Ishikawa (cell line): Measurements from ENCODE around the gene BEX1.

Experiments
- EP300 ChIP-seq: IDR thresholded peaks from 2 replicates; pipeline ENCODE4 v1.6.1; 2012; ENCODE audit warnings: borderline replicate concordance
- FOXM1 ChIP-seq: IDR thresholded peaks from 2 replicates; pipeline ENCODE4 v1.6.1; 2012; ENCODE audit warnings: low read depth, borderline replicate concordance
- MAX ChIP-seq: IDR thresholded peaks from 2 replicates; pipeline ENCODE4 v1.6.1; 2012
- NFIC ChIP-seq: IDR thresholded peaks from 2 replicates; pipeline ENCODE4 v1.6.1; 2012
- REST ChIP-seq: IDR thresholded peaks from 2 replicates; pipeline ENCODE4 v1.6.1; 2012; ENCODE audit warnings: low read depth, mild to moderate bottlenecking
- TCF12 ChIP-seq: IDR thresholded peaks from 2 replicates; pipeline ENCODE4 v1.6.1; 2012; ENCODE audit warnings: low read depth

- no peak for TF ChIP-seq MAX
- no peak for TF ChIP-seq FOXM1
- no peak for TF ChIP-seq EP300
- peak; percentile 84 for TF ChIP-seq REST
- TF ChIP-seq TCF12 = no peak
- no peak for TF ChIP-seq NFIC
Measured at GRCh38 chrX:103063191-103063845, 653 bp downstream of the BEX1 start.
